C4-2B (cell line): Measurements from ENCODE around the gene WBP1.

Experiments used
- ZFX ChIP-seq: fragments of 450-650 bp; IDR thresholded peaks from 2 replicates; pipeline ENCODE4 v1.6.1; 2017
- TF ChIP-seq, protein P1 (sequence below): fragments of 450-650 bp; conservative IDR thresholded peaks from 2 replicates; pipeline ENCODE4 v1.5.1; 2017; ENCODE audit warnings: mild to moderate bottlenecking

DNA sequence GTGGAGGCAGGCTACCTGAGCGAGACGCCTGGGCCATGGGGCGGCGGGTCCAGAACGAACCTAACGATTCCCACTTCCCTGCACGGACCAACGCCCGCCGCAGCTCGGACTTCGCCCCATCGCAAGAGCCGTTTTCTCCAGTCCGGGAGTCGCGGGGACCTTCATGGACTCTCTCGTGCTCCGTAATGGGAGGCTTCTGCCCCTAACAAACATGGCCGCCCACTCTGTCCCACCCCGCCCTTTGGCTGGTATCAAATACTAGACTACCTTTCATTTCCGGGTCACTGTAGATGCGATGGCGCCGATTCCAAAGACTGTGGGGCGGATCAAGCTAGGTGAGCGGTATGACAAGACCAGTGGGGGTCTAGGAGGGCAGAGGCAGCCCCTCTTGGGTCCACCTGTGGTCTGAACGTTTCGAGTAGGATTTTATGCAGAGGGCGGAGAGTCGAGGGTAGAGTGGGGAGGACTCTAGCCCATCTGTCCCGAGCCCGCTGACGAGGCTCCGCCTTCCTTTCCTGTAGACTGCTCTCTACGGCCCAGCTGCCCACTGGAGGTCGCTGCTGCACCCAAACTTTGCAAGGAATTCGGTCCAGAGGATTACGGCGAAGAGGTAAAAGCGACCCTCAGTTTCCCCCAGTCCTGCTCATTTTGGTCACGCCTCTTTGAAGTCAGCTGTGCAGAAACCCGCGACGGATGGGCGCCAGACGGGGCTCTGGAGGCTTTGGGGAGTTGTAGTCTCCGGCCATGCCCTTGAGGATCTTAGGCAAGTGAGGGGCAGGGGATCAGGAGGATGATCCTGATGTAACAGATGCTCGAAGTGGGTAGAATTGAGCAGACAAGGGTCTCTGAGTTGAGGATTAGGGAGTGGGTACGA lies 24.8 kb downstream of the WBP1 start, which contains the start of the genes CCDC142 and TTC31:
- TF ChIP-seq, protein P1, sequence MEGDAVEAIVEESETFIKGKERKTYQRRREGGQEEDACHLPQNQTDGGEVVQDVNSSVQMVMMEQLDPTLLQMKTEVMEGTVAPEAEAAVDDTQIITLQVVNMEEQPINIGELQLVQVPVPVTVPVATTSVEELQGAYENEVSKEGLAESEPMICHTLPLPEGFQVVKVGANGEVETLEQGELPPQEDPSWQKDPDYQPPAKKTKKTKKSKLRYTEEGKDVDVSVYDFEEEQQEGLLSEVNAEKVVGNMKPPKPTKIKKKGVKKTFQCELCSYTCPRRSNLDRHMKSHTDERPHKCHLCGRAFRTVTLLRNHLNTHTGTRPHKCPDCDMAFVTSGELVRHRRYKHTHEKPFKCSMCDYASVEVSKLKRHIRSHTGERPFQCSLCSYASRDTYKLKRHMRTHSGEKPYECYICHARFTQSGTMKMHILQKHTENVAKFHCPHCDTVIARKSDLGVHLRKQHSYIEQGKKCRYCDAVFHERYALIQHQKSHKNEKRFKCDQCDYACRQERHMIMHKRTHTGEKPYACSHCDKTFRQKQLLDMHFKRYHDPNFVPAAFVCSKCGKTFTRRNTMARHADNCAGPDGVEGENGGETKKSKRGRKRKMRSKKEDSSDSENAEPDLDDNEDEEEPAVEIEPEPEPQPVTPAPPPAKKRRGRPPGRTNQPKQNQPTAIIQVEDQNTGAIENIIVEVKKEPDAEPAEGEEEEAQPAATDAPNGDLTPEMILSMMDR, result peak; percentile 77
- no peak for TF ChIP-seq ZFX
